Measurements from ENCODE around the gene ARHGAP15.

The ARHGAP15 gene

GRCh38 chr2:143458258-143459190 lies 329.3 kb downstream of the ARHGAP15 start:
- DNase-seq = no peak

- DNase-seq = no peak
These were observed 331.2 kb downstream of the ARHGAP15 start for GRCh38 chr2:143460382-143460781.

- no peak for DNase-seq
These were observed 334.5 kb downstream of the ARHGAP15 start for GRCh38 chr2:143463719-143464118.

GRCh38 chr2:143466391-143466790 lies 337.2 kb downstream of the ARHGAP15 start:
- no peak for DNase-seq

GRCh38 chr2:143467011-143467410 lies 337.8 kb downstream of the ARHGAP15 start:
- DNase-seq = no peak

GRCh38 chr2:143468341-143468888 lies 339.2 kb downstream of the ARHGAP15 start:
- DNase-seq = no peak

GRCh38 chr2:143469323-143469722 lies 340.1 kb downstream of the ARHGAP15 start:
- no peak for DNase-seq

GRCh38 chr2:143471550-143471949 lies 342.3 kb downstream of the ARHGAP15 start:
- DNase-seq = no peak

GRCh38 chr2:143473216-143473615 lies 344.0 kb downstream of the ARHGAP15 start:
- no peak for DNase-seq

GRCh38 chr2:143473820-143474219 lies 344.6 kb downstream of the ARHGAP15 start:
- DNase-seq = no peak

GRCh38 chr2:143474586-143474985 lies 345.4 kb downstream of the ARHGAP15 start:
- no peak for DNase-seq

GRCh38 chr2:143475041-143475776 lies 346.0 kb downstream of the ARHGAP15 start:
- peak in 1 of 14 donors; percentile 3 for DNase-seq

- DNase-seq = no peak
These were observed 347.3 kb downstream of the ARHGAP15 start for GRCh38 chr2:143476336-143477087.

- no peak for DNase-seq
These were observed 348.7 kb downstream of the ARHGAP15 start for GRCh38 chr2:143477714-143478443.

- no peak for DNase-seq
These were observed 350.9 kb downstream of the ARHGAP15 start for GRCh38 chr2:143480086-143480485.

GRCh38 chr2:143480601-143481236 lies 351.5 kb downstream of the ARHGAP15 start:
- no peak for DNase-seq

GRCh38 chr2:143481237-143481623 lies 352.0 kb downstream of the ARHGAP15 start:
- DNase-seq = no peak

- no peak for DNase-seq
These were observed 352.5 kb downstream of the ARHGAP15 start for GRCh38 chr2:143481733-143482132.

GRCh38 chr2:143482316-143482715 lies 353.1 kb downstream of the ARHGAP15 start:
- DNase-seq = no peak

- DNase-seq = no peak
These were observed 353.6 kb downstream of the ARHGAP15 start for GRCh38 chr2:143482771-143483170.

- DNase-seq = no peak
These were observed 357.8 kb downstream of the ARHGAP15 start for GRCh38 chr2:143486976-143487375.
